K562 (cell line): ENCODE results near the gene RBBP8. TPM values are rescaled to one million over a fixed set of nuclear protein-coding genes. Genes with fewer than 3 reads are reported as not detected.

Experiments used
- E2F3 ChIP-seq: fragments of 250-450 bp; sonication (Bioruptor Pico); IDR thresholded peaks from 2 replicates; pipeline ENCODE4 v1.4.0; 2020; ENCODE audit warnings: mild to moderate bottlenecking
- ESRRA ChIP-seq: fragments of 450-650 bp; IDR thresholded peaks from 2 replicates; pipeline ENCODE4 v1.6.1; 2014; ENCODE audit warnings: low read depth, mild to moderate bottlenecking, moderate library complexity, borderline replicate concordance
- ETV1 ChIP-seq: fragments of 450-650 bp; conservative IDR thresholded peaks from 2 replicates; pipeline ENCODE4 v1.6.1; 2016; ENCODE audit warnings: missing genetic modification characterization, control low read depth, low read depth, missing compliant biosample characterization
- FOXO4 ChIP-seq: fragments of 450-650 bp; formaldehyde crosslinking; IDR thresholded peaks from 2 replicates; pipeline ENCODE4 v1.4.0; 2020; ENCODE audit warnings: mild to moderate bottlenecking, moderate library complexity
- KAT2B ChIP-seq: IDR thresholded peaks from one replicate; pipeline ENCODE4 v1.6.1; 2012; ENCODE audit warnings: low read depth, mild to moderate bottlenecking, control low read depth, inconsistent platforms, low read length, moderate library complexity
- NKRF ChIP-seq: fragments of 450-650 bp; IDR thresholded peaks from 2 replicates; pipeline ENCODE4 v1.6.1; 2016; ENCODE audit warnings: borderline replicate concordance
- PKNOX1 ChIP-seq: fragments of 450-650 bp; IDR thresholded peaks from 2 replicates; pipeline ENCODE4 v1.6.1; 2016
- SMARCB1 ChIP-seq: IDR thresholded peaks from 2 replicates; pipeline ENCODE4 v1.6.1; 2011; ENCODE audit warnings: improper control_type of control experiment, low read depth; ENCODE audit not compliant: insufficient read length
- ZNF589 ChIP-seq: fragments of 200-800 bp; sonication (Bioruptor generic); IDR thresholded peaks from 2 replicates; pipeline ENCODE4 v1.6.1; 2016; ENCODE audit warnings: low read depth, missing genetic modification characterization, missing compliant biosample characterization
- ZNF778 ChIP-seq: fragments of 450-650 bp; formaldehyde crosslinking; IDR thresholded peaks from 2 replicates; pipeline ENCODE4 v1.4.0; 2020; ENCODE audit warnings: mild to moderate bottlenecking, moderate library complexity
- polyA plus RNA-seq, 8 experiments: library from polyadenylated mRNA; depleted of rRNA in 4 of 8; stranded (reverse) in 5 of 8; unstranded in 3 of 8; fragments of >200 nt; fragmentation: Nextera tagmentation in 2 of 8; fragmentation: Illumina TruSeq in 1 of 8; extraction: Ambion mirVana in 2 of 8; extraction: Trizol in 1 of 8; gene quantifications; 2 replicates each; pipeline versions ENCODE4 v1.2.1 to v1.2.3, GENCODE V29; 2011 to 2014; ENCODE audit warnings: inconsistent platforms in 1 of 8, missing spikeins in 1 of 8
- total RNA-seq, 7 experiments: library from RNA; depleted of rRNA in 6 of 7; stranded (reverse); fragments of >200 nt in 6 of 7; fragmentation: Illumina TruSeq in 2 of 7; extraction: Trizol in 2 of 7; gene quantifications; 2 replicates each; pipeline versions ENCODE4 v1.2.1 to v1.2.3, GENCODE V29; 2011 to 2021; ENCODE audit warnings: low replicate concordance in 1 of 7
- TF ChIP-seq, protein P1 (sequence below): fragments of 450-650 bp; IDR thresholded peaks from 2 replicates; pipeline ENCODE4 v1.6.1; 2016; ENCODE audit warnings: mild to moderate bottlenecking, moderate library complexity

Gene RBBP8
- total and polyA plus RNA-seq, 9 of the 15 experiments (the other 6 are each of a cell fraction or from before 2014, with no cell fraction given): 28.4 to 63.1 (median 48.9) TPM

DNA sequence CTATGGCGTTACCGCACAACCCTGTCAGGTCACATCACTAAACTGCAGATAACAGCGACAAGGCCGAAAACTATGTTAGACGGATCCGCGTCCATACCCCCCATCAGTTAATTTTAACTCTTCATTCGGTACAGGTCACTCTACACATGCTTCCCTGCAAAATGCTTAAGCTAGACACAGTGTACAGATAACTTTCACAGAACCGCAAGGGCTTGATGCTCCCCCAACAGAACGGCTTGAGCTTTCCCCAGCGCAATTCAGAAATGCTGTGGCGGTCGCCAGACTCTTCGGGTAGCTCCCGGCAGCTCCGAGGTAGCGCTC lies 283 bp upstream of the RBBP8 start (continued):
- TF ChIP-seq KAT2B (no peak), SMARCB1 (peak; percentile 18), FOXO4 (CRISPR knock-in tag) (no peak), ZNF778 (CRISPR knock-in tag) (no peak), ESRRA (no peak; the same call in 1 of the 2 replicates), PKNOX1 (peak; percentile 40; the same call in 1 of the 2 replicates), ZNF589 (CRISPR knock-in tag) (no peak), ETV1 (tag) (no peak), E2F3 (CRISPR knock-in tag) (no peak), NKRF (peak; percentile 70; the same call in 1 of the 2 replicates)
- TF ChIP-seq, protein P1, sequence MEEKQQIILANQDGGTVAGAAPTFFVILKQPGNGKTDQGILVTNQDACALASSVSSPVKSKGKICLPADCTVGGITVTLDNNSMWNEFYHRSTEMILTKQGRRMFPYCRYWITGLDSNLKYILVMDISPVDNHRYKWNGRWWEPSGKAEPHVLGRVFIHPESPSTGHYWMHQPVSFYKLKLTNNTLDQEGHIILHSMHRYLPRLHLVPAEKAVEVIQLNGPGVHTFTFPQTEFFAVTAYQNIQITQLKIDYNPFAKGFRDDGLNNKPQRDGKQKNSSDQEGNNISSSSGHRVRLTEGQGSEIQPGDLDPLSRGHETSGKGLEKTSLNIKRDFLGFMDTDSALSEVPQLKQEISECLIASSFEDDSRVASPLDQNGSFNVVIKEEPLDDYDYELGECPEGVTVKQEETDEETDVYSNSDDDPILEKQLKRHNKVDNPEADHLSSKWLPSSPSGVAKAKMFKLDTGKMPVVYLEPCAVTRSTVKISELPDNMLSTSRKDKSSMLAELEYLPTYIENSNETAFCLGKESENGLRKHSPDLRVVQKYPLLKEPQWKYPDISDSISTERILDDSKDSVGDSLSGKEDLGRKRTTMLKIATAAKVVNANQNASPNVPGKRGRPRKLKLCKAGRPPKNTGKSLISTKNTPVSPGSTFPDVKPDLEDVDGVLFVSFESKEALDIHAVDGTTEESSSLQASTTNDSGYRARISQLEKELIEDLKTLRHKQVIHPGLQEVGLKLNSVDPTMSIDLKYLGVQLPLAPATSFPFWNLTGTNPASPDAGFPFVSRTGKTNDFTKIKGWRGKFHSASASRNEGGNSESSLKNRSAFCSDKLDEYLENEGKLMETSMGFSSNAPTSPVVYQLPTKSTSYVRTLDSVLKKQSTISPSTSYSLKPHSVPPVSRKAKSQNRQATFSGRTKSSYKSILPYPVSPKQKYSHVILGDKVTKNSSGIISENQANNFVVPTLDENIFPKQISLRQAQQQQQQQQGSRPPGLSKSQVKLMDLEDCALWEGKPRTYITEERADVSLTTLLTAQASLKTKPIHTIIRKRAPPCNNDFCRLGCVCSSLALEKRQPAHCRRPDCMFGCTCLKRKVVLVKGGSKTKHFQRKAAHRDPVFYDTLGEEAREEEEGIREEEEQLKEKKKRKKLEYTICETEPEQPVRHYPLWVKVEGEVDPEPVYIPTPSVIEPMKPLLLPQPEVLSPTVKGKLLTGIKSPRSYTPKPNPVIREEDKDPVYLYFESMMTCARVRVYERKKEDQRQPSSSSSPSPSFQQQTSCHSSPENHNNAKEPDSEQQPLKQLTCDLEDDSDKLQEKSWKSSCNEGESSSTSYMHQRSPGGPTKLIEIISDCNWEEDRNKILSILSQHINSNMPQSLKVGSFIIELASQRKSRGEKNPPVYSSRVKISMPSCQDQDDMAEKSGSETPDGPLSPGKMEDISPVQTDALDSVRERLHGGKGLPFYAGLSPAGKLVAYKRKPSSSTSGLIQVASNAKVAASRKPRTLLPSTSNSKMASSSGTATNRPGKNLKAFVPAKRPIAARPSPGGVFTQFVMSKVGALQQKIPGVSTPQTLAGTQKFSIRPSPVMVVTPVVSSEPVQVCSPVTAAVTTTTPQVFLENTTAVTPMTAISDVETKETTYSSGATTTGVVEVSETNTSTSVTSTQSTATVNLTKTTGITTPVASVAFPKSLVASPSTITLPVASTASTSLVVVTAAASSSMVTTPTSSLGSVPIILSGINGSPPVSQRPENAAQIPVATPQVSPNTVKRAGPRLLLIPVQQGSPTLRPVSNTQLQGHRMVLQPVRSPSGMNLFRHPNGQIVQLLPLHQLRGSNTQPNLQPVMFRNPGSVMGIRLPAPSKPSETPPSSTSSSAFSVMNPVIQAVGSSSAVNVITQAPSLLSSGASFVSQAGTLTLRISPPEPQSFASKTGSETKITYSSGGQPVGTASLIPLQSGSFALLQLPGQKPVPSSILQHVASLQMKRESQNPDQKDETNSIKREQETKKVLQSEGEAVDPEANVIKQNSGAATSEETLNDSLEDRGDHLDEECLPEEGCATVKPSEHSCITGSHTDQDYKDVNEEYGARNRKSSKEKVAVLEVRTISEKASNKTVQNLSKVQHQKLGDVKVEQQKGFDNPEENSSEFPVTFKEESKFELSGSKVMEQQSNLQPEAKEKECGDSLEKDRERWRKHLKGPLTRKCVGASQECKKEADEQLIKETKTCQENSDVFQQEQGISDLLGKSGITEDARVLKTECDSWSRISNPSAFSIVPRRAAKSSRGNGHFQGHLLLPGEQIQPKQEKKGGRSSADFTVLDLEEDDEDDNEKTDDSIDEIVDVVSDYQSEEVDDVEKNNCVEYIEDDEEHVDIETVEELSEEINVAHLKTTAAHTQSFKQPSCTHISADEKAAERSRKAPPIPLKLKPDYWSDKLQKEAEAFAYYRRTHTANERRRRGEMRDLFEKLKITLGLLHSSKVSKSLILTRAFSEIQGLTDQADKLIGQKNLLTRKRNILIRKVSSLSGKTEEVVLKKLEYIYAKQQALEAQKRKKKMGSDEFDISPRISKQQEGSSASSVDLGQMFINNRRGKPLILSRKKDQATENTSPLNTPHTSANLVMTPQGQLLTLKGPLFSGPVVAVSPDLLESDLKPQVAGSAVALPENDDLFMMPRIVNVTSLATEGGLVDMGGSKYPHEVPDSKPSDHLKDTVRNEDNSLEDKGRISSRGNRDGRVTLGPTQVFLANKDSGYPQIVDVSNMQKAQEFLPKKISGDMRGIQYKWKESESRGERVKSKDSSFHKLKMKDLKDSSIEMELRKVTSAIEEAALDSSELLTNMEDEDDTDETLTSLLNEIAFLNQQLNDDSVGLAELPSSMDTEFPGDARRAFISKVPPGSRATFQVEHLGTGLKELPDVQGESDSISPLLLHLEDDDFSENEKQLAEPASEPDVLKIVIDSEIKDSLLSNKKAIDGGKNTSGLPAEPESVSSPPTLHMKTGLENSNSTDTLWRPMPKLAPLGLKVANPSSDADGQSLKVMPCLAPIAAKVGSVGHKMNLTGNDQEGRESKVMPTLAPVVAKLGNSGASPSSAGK: peak; percentile 34
